Stimulated activated memory B cell treated with anti-CD40 and anti-IgM and Interleukin-4, amounts not matched to agents 10 μg/mL and 1 μg/mL and 100 μg/mL, for 72 hours (primary cell): ENCODE measurements around the gene SMAD5.

Experiments used
- ATAC-seq: fragments of 150-1000 bp; cut with Tn5 transposase; 2 replicates; pipeline ENCODE4 v1.10.0; 2021
- H3K27ac Mint-ChIP-seq: one replicate; pipeline ENCODE4 v1.8.0; 2022; ENCODE audit warnings: mild to moderate bottlenecking, mixed read lengths
- H3K27me3 Mint-ChIP-seq: one replicate; pipeline ENCODE4 v1.8.0; 2022; ENCODE audit warnings: mixed read lengths
- H3K36me3 Mint-ChIP-seq: one replicate; pipeline ENCODE4 v1.8.0; 2022; ENCODE audit warnings: mixed read lengths
- H3K4me1 Mint-ChIP-seq: one replicate; pipeline ENCODE4 v1.8.0; 2022; ENCODE audit warnings: mixed read lengths
- H3K4me3 Mint-ChIP-seq: one replicate; pipeline ENCODE4 v1.8.0; 2022; ENCODE audit warnings: mild to moderate bottlenecking, moderate library complexity, mixed read lengths
- H3K9me3 Mint-ChIP-seq: one replicate; pipeline ENCODE4 v1.8.0; 2022; ENCODE audit warnings: mixed read lengths

The SMAD5 gene

GRCh38 chr5:136207631-136208030, 75.0 kb downstream of the SMAD5 start:
- H3K27ac Mint-ChIP-seq = no peak overlapping the region
- H3K36me3 Mint-ChIP-seq = no peaks in the 10 kb centered on the region
- no peaks in the 10 kb centered on the region for H3K9me3 Mint-ChIP-seq
- H3K4me3 Mint-ChIP-seq = no peak overlapping the region
- no peak for ATAC-seq
- H3K4me1 Mint-ChIP-seq = peaks cover 4% of the 10 kb centered on the region
- peaks cover 34% of the 10 kb centered on the region for H3K27me3 Mint-ChIP-seq

DNA sequence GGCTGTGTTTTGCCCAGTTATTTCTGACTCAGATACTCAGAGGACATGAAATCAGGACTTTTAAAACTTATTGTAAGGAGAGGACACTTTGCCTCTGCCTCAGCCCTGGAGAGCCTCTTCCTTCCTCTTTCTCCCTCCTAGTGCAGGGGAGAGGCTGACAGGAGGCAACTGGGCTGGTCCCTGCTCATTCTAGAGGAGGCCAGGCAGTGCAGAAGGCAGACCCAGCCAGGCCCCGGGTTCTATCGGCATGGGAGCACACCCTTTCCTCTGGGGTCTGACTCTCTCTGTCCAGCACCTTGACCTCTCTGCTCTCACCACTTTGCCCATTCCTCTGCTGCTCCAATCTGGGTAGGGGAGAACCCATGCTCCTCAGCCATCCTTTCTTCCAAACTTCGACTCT, 76.3 kb downstream of the SMAD5 start:
- Mint-ChIP-seq H3K4me3 (no peak overlapping the region), H3K27me3 (peaks cover 34% of the 10 kb centered on the region), H3K9me3 (no peaks in the 10 kb centered on the region), H3K36me3 (no peaks in the 10 kb centered on the region), H3K27ac (no peak overlapping the region), H3K4me1 (peaks cover 4% of the 10 kb centered on the region)
- no peak for ATAC-seq

GRCh38 chr5:136209346-136209910, 76.8 kb downstream of the SMAD5 start:
- Mint-ChIP-seq H3K4me1 (peaks cover 4% of the 10 kb centered on the region), H3K27ac (no peak overlapping the region), H3K4me3 (no peak overlapping the region), H3K36me3 (no peaks in the 10 kb centered on the region), H3K27me3 (peaks cover 34% of the 10 kb centered on the region), H3K9me3 (no peaks in the 10 kb centered on the region)
- no peak for ATAC-seq

- ATAC-seq = no peak
- Mint-ChIP-seq H3K27me3 (peaks cover 35% of the 10 kb centered on the region), H3K4me1 (peaks cover 4% of the 10 kb centered on the region), H3K9me3 (no peaks in the 10 kb centered on the region), H3K4me3 (no peak overlapping the region), H3K27ac (no peak overlapping the region), H3K36me3 (no peaks in the 10 kb centered on the region)
Observed at GRCh38 chr5:136210259-136210658, 77.6 kb downstream of the SMAD5 start.

DNA sequence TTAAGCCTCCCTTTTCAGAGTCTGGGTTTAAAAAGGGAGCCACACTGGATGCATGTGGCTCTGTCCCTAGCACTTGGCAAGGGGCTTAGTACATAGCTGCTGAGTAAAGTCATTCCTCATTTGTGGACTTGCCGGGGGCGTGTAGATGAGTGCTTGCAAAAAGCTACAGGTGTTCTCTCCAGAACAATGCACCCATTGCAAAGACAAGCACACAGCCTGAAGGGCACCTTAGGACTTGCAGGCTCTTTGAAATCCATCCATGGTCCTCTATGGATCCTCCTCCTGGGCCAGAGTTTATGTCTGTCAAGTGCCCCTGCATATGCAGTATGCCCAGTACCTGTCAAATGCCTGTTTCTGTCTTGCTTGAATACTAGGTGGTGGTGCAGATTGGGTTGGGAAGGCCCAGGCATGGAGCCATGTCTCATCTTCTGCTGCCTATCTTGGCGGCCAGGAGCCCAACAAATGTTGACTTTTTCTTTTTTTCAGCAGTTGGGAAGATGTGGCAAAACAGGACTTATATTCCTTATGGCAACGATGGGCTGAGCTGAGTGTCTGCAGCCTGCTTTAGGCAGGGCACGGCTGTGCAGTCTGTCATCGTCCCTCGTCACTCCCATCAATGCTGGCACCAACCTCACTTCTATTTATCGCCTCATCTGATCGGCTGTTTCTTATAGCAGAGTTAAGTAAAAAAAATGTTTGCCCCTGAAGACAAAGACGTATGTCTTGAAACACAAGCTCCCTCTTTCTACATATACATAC, 78.8 kb downstream of the SMAD5 start:
- no peak for ATAC-seq
- H3K4me3 Mint-ChIP-seq = no peak overlapping the region

GRCh38 chr5:136212252-136212721, 79.6 kb downstream of the SMAD5 start:
- Mint-ChIP-seq H3K4me3 (no peak overlapping the region), H3K4me1 (peaks cover 4% of the 10 kb centered on the region), H3K27me3 (peaks cover 51% of the 10 kb centered on the region), H3K27ac (no peak overlapping the region), H3K9me3 (no peaks in the 10 kb centered on the region), H3K36me3 (no peaks in the 10 kb centered on the region)
- ATAC-seq = no peak

More for the DNA sequence above, 78.8 kb downstream of the SMAD5 start:
- Mint-ChIP-seq H3K9me3 (no peaks in the 10 kb centered on the region), H3K27me3 (peaks cover 47% of the 10 kb centered on the region), H3K27ac (no peak overlapping the region), H3K4me1 (peaks cover 4% of the 10 kb centered on the region), H3K36me3 (no peaks in the 10 kb centered on the region)

GRCh38 chr5:136213919-136214493, 81.4 kb downstream of the SMAD5 start:
- Mint-ChIP-seq H3K4me3 (no peak overlapping the region), H3K9me3 (no peaks in the 10 kb centered on the region), H3K4me1 (peaks cover 4% of the 10 kb centered on the region), H3K27ac (no peak overlapping the region), H3K36me3 (no peaks in the 10 kb centered on the region), H3K27me3 (peaks cover 44% of the 10 kb centered on the region)
- no peak for ATAC-seq

- Mint-ChIP-seq H3K4me1 (peaks cover 4% of the 10 kb centered on the region), H3K36me3 (no peaks in the 10 kb centered on the region), H3K4me3 (no peak overlapping the region), H3K9me3 (no peaks in the 10 kb centered on the region), H3K27me3 (peaks cover 32% of the 10 kb centered on the region), H3K27ac (no peak overlapping the region)
- no peak for ATAC-seq
Observed at GRCh38 chr5:136215812-136216211, 83.2 kb downstream of the SMAD5 start.

DNA sequence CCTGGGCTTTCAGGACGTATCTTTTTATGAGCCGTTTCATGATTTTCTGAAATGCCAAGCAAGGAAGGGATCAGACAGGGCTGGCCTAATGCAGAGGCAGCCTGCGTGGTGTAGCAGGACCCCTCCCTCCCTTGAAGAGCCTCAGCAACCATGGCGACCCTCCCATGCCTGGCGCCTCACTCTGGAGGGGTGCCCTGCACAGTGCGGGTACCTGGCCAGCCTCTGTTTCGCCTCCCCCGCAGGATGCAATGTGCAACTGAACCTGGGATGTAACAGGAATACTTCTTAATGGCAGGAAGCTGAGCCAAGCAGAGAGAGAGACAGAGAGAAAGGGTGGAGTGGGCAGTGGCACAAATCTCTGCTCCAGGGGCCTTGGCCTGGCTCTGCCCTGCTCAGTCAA, 83.6 kb downstream of the SMAD5 start:
- Mint-ChIP-seq H3K4me1 (peaks cover 4% of the 10 kb centered on the region), H3K4me3 (no peak overlapping the region), H3K36me3 (no peaks in the 10 kb centered on the region), H3K9me3 (peaks cover 4% of the 10 kb centered on the region), H3K27ac (no peak overlapping the region), H3K27me3 (peaks cover 28% of the 10 kb centered on the region)
- no peak for ATAC-seq

DNA sequence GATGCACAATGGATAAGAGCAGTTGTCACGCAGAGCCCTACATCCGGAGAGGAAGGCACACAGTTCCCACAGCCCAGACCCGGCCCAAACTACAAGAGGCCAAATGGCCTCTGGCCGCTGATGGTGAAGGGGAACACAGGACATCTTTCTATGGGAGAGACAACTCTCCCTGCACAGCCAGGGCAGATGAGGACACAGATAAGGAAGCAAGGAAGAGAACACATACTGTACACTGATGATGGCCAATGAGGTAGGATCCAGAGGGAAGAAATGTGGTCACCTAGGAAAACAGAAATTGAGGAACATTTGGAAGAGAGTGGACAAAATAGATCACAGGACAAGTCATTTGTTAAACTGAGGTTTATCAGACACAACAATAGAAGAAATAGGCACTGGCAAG, 88.7 kb downstream of the SMAD5 start:
- Mint-ChIP-seq H3K9me3 (peaks cover 8% of the 10 kb centered on the region), H3K27me3 (peaks cover 16% of the 10 kb centered on the region), H3K36me3 (no peaks in the 10 kb centered on the region), H3K4me3 (no peak overlapping the region), H3K27ac (no peak overlapping the region), H3K4me1 (no peaks in the 10 kb centered on the region)
- ATAC-seq = no peak

- no peak overlapping the region for H3K4me3 Mint-ChIP-seq
- H3K27me3 Mint-ChIP-seq = peaks cover 18% of the 10 kb centered on the region
- no peak overlapping the region for H3K27ac Mint-ChIP-seq
- H3K36me3 Mint-ChIP-seq = no peaks in the 10 kb centered on the region
- H3K9me3 Mint-ChIP-seq = peaks cover 8% of the 10 kb centered on the region
- no peak for ATAC-seq
- no peaks in the 10 kb centered on the region for H3K4me1 Mint-ChIP-seq
Observed at GRCh38 chr5:136222580-136223235, 90.1 kb downstream of the SMAD5 start.

GRCh38 chr5:136225796-136226195, 93.2 kb downstream of the SMAD5 start:
- Mint-ChIP-seq H3K4me1 (no peaks in the 10 kb centered on the region), H3K36me3 (no peaks in the 10 kb centered on the region), H3K27ac (no peak overlapping the region), H3K9me3 (peaks cover 8% of the 10 kb centered on the region), H3K4me3 (no peak overlapping the region), H3K27me3 (peaks cover 28% of the 10 kb centered on the region)
- no peak for ATAC-seq

- H3K27me3 Mint-ChIP-seq = peaks cover 28% of the 10 kb centered on the region
- peaks cover 3% of the 10 kb centered on the region for H3K9me3 Mint-ChIP-seq
- no peak for ATAC-seq
Observed at GRCh38 chr5:136226401-136226800, 93.8 kb downstream of the SMAD5 start.

GRCh38 chr5:136228136-136228757, 95.6 kb downstream of the SMAD5 start:
- Mint-ChIP-seq H3K4me3 (no peak overlapping the region), H3K4me1 (no peaks in the 10 kb centered on the region), H3K27me3 (peaks cover 28% of the 10 kb centered on the region), H3K27ac (no peak overlapping the region), H3K36me3 (no peaks in the 10 kb centered on the region), H3K9me3 (no peaks in the 10 kb centered on the region)
- no peak for ATAC-seq

More at GRCh38 chr5:136226401-136226800, 93.8 kb downstream of the SMAD5 start:
- H3K4me1 Mint-ChIP-seq = no peaks in the 10 kb centered on the region
- no peaks in the 10 kb centered on the region for H3K36me3 Mint-ChIP-seq
- no peak overlapping the region for H3K4me3 Mint-ChIP-seq
- no peak overlapping the region for H3K27ac Mint-ChIP-seq

DNA sequence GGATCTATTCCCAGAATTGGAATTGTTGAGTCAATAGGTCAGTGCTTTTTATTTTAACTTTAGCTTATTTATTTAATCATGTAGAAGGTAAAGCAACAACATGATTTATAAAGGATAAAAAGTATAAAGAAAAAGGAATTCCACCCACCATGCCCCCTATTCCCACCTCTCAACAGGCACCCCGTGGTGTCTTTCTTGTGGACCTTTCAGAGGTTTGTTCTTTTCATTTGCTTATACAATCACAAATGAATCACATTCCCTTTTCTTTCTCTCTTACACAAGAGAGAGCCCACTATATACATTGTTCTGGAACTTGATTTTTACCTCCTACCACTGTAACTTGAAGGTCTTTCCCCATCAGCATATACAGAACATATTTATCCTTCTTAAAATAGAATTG, 97.5 kb downstream of the SMAD5 start:
- no peaks in the 10 kb centered on the region for H3K9me3 Mint-ChIP-seq
- H3K4me3 Mint-ChIP-seq = no peak overlapping the region
- H3K4me1 Mint-ChIP-seq = no peaks in the 10 kb centered on the region
- no peak for ATAC-seq
- no peak overlapping the region for H3K27ac Mint-ChIP-seq
- no peaks in the 10 kb centered on the region for H3K36me3 Mint-ChIP-seq
- H3K27me3 Mint-ChIP-seq = peaks cover 17% of the 10 kb centered on the region
